Kidney (tissue), 14 donors: ENCODE results near the gene IL36B. TPM values are rescaled to one million over a fixed set of nuclear protein-coding genes. Genes with fewer than 3 reads are reported as not detected.

ENCODE experiments used
- DNase-seq, 5 donors: peaks; one replicate each; pipeline ENCODE4 v3.0.0-alpha.2; 2013 to 2020
- FAIRE-seq: peaks from 2 replicates; lab custom pipeline; 2012; peaks lifted over from hg19 to GRCh38; lab: Jason Lieb, UNC
- H3K27ac ChIP-seq, 2 donors: one replicate each; pipeline ENCODE4 v1.7.0; 2013; ENCODE audit warnings: low read depth in 2 of 2, low read length in 2 of 2, inconsistent platforms in 1 of 2
- H3K27me3 ChIP-seq: one replicate; pipeline ENCODE4 v1.7.1; 2013; ENCODE audit warnings: low read length, inconsistent platforms; ENCODE audit not compliant: control insufficient read depth, insufficient read depth
- H3K36me3 ChIP-seq, 3 donors: one replicate each; pipeline versions ENCODE4 v1.7.0 to v1.7.1; 2013; ENCODE audit warnings: low read length in 3 of 3, control low read depth in 1 of 3, inconsistent platforms in 1 of 3; ENCODE audit not compliant: insufficient read depth in 3 of 3, control insufficient read depth in 2 of 3
- H3K4me1 ChIP-seq, 3 donors: one replicate each; pipeline versions ENCODE4 v1.7.0 to v1.7.1; 2013; ENCODE audit warnings: low read length in 3 of 3, inconsistent platforms in 1 of 3, low read depth in 1 of 3; ENCODE audit not compliant: control insufficient read depth in 2 of 3, insufficient read depth in 2 of 3
- H3K4me3 ChIP-seq, 3 donors: one replicate each; pipeline versions ENCODE4 v1.7.0 to v1.8.1; 2013; ENCODE audit warnings: low read length in 3 of 3, control low read depth in 1 of 3, inconsistent platforms in 1 of 3
- H3K9ac ChIP-seq, 3 donors: one replicate each; pipeline versions ENCODE4 v1.7.0 to v1.7.1; 2013; ENCODE audit warnings: low read length in 3 of 3, control low read depth in 1 of 3, inconsistent platforms in 1 of 3
- H3K9me3 ChIP-seq, 3 donors: one replicate each; pipeline versions ENCODE4 v1.7.0 to v1.7.1; 2013; ENCODE audit warnings: low read length in 3 of 3, control low read depth in 1 of 3, inconsistent platforms in 1 of 3; ENCODE audit not compliant: control insufficient read depth in 2 of 3, insufficient read depth in 1 of 3
- intact Hi-C: fragments of 100-400 bp; cut with DNase I; formaldehyde crosslinking; loops from one replicate; pipeline ENCODE4 v1.11.1; 2022
- polyA plus RNA-seq: library from polyadenylated mRNA; stranded (reverse); fragments of 350-450 nt; fragmentation: Illumina TruSeq; extraction: RNeasy Lipid Tissue Mini Kit (QIAGEN cat#74804); gene quantifications from one replicate; pipeline ENCODE4 v1.2.3, GENCODE V29; 2014; ENCODE audit warnings: low read depth, low replicate concordance; ENCODE audit not compliant: insufficient read depth
- total RNA-seq: library from RNA; stranded (reverse); fragmentation: NEBNext Ultra II Directional; extraction: Animal tissue kit (Norgen Biotek cat#: 25700); gene quantifications from one replicate; pipeline ENCODE4 v1.2.1, GENCODE V29; 2021
- TF ChIP-seq, protein P1 (sequence below): IDR thresholded peaks from 3 replicates; pipeline ENCODE4 v1.5.1; 2012; ENCODE audit warnings: mild to moderate bottlenecking, moderate library complexity, borderline replicate concordance; ENCODE audit not compliant: insufficient read depth; ENCODE audit errors: extremely low read depth
- donor health status: control.
- donor health status: control.
- donor health status: control.
- donor health status: control.
- donor health status: control.
- donor health status: DM: yes; HTN: yes; CAD: no.
- donor health status: Normal renal cell carcinoma (clear cell type).

The IL36B gene
- total and polyA plus RNA-seq, 2 donors from 2014 or later = not detected

GRCh38 chr2:113084249-113085000 lies 31.8 kb upstream of the IL36B start:
- intact Hi-C loops = no loop called here
- Histone ChIP-seq H3K4me3 (no peak overlapping the region), H3K36me3 (no peaks in the 10 kb centered on the region), H3K27ac (no peak overlapping the region), H3K4me1 (no peaks in the 10 kb centered on the region), H3K9ac (no peak overlapping the region), H3K9me3 (no peaks in the 10 kb centered on the region), H3K27me3 (no peaks in the 10 kb centered on the region)
- TF ChIP-seq, protein P1, sequence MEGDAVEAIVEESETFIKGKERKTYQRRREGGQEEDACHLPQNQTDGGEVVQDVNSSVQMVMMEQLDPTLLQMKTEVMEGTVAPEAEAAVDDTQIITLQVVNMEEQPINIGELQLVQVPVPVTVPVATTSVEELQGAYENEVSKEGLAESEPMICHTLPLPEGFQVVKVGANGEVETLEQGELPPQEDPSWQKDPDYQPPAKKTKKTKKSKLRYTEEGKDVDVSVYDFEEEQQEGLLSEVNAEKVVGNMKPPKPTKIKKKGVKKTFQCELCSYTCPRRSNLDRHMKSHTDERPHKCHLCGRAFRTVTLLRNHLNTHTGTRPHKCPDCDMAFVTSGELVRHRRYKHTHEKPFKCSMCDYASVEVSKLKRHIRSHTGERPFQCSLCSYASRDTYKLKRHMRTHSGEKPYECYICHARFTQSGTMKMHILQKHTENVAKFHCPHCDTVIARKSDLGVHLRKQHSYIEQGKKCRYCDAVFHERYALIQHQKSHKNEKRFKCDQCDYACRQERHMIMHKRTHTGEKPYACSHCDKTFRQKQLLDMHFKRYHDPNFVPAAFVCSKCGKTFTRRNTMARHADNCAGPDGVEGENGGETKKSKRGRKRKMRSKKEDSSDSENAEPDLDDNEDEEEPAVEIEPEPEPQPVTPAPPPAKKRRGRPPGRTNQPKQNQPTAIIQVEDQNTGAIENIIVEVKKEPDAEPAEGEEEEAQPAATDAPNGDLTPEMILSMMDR = peak; percentile 32
- DNase-seq = no peak
- no peak for FAIRE-seq

GRCh38 chr2:113083296-113083695 lies 30.6 kb upstream of the IL36B start:
- Histone ChIP-seq H3K27ac (no peak overlapping the region), H3K4me1 (no peaks in the 10 kb centered on the region), H3K36me3 (no peaks in the 10 kb centered on the region), H3K4me3 (no peak overlapping the region), H3K9ac (no peak overlapping the region), H3K9me3 (no peaks in the 10 kb centered on the region), H3K27me3 (no peaks in the 10 kb centered on the region)
- TF ChIP-seq, protein P1 = no peak
- no peak for FAIRE-seq
- intact Hi-C loops = no loop called here
- DNase-seq = no peak

- DNase-seq (no peak), FAIRE-seq (no peak)
- H3K27ac ChIP-seq = no peak overlapping the region
- H3K9ac ChIP-seq = no peak overlapping the region
- no peaks in the 10 kb centered on the region for H3K27me3 ChIP-seq
- intact Hi-C loops = no loop called here
- no peak overlapping the region for H3K4me3 ChIP-seq
- H3K9me3 ChIP-seq = no peaks in the 10 kb centered on the region
- TF ChIP-seq, protein P1 = no peak
- no peaks in the 10 kb centered on the region for H3K36me3 ChIP-seq
- no peaks in the 10 kb centered on the region for H3K4me1 ChIP-seq
Measured at GRCh38 chr2:113081488-113082210, 29.0 kb upstream of the IL36B start.
